ENCODE results near the gene MAP7.

DNA sequence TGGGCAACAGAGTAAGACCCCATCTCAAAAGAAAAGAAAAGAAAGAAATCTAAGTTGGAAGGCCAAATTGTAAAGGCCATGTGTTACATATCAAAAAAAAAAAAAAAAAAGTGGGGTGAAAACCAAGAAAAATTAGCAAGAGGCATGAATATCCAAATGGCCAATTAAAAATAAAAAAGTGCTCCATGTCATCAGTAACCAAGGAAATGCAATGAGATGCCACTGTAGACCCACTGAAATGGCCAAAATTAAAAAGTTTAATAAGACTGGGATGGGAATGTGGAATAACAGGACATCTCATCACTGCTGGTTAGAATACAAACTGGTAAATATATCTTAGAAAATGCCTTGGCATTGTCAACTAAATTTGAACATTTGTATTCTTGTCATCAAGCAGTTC lies 230.5 kb downstream of the MAP7 start:
- TF ChIP-seq, protein P1, sequence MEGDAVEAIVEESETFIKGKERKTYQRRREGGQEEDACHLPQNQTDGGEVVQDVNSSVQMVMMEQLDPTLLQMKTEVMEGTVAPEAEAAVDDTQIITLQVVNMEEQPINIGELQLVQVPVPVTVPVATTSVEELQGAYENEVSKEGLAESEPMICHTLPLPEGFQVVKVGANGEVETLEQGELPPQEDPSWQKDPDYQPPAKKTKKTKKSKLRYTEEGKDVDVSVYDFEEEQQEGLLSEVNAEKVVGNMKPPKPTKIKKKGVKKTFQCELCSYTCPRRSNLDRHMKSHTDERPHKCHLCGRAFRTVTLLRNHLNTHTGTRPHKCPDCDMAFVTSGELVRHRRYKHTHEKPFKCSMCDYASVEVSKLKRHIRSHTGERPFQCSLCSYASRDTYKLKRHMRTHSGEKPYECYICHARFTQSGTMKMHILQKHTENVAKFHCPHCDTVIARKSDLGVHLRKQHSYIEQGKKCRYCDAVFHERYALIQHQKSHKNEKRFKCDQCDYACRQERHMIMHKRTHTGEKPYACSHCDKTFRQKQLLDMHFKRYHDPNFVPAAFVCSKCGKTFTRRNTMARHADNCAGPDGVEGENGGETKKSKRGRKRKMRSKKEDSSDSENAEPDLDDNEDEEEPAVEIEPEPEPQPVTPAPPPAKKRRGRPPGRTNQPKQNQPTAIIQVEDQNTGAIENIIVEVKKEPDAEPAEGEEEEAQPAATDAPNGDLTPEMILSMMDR (IDR thresholded peaks at IDR 0.05), result no peak
- no peak for TF ChIP-seq POLR2A (IDR thresholded peaks at IDR 0.05)
